A673 (cell line): Measurements from ENCODE around the gene USP10. TPM values are rescaled to one million over a fixed set of nuclear protein-coding genes. Genes with fewer than 3 reads are reported as not detected.

Experiments
- BruUV-seq: library from RNA; stranded (reverse); fragments of 400-500 nt; replicated peaks from 2 replicates; lab custom pipeline; 2021; lab: Mats Ljungman, UMichigan
- CTCF ChIA-PET: fragments of 300-600 bp; sonication (Branson Sonifier 250); formaldehyde crosslinking; loops from one replicate; lab custom pipeline; 2022; ENCODE audit warnings: antibody characterized with exemption; lab: Charles Lee
- POLR2A ChIA-PET: fragments of 300-600 bp; sonication (Branson Sonifier 250); formaldehyde crosslinking; loops from one replicate; lab custom pipeline; 2022; ENCODE audit warnings: antibody characterized with exemption; ENCODE audit not compliant: low non-redundant PET; lab: Charles Lee
- DNase-seq: peaks from one replicate; pipeline ENCODE4 v3.0.0-alpha.2; 2015; ENCODE audit warnings: low spot score
- H3K27ac ChIP-seq: fragments of 200-600 bp; sonication (generic); 2 replicates; pipeline ENCODE4 v1.5.1; 2016; ENCODE audit warnings: mixed run types, low read depth, mild to moderate bottlenecking, mixed read lengths, antibody characterized with exemption, low read length; ENCODE audit not compliant: poor library complexity, severe bottlenecking
- H3K27me3 ChIP-seq: fragments of 200-600 bp; sonication (generic); replicated peaks from 2 replicates; pipeline ENCODE4 v1.6.1; 2017; ENCODE audit warnings: mixed run types, low read depth, mild to moderate bottlenecking, mixed read lengths, antibody characterized with exemption, low read length; ENCODE audit not compliant: insufficient read depth, poor library complexity
- H3K36me3 ChIP-seq: fragments of 200-600 bp; sonication (generic); 2 replicates; pipeline ENCODE4 v1.6.1; 2016; ENCODE audit warnings: mixed run types, mild to moderate bottlenecking, mixed read lengths, antibody characterized with exemption, low read length; ENCODE audit not compliant: insufficient read depth, poor library complexity, severe bottlenecking
- H3K4me1 ChIP-seq: fragments of 200-600 bp; sonication (generic); 2 replicates; pipeline ENCODE4 v1.6.1; 2017; ENCODE audit warnings: mixed run types, mild to moderate bottlenecking, mixed read lengths, antibody characterized with exemption, low read length; ENCODE audit not compliant: insufficient read depth, poor library complexity, severe bottlenecking
- H3K4me3 ChIP-seq: fragments of 200-600 bp; sonication (generic); 2 replicates; pipeline ENCODE4 v1.5.1; 2016; ENCODE audit warnings: low read depth, mixed run types, mild to moderate bottlenecking, mixed read lengths, low read length; ENCODE audit not compliant: poor library complexity, severe bottlenecking
- H3K9me3 ChIP-seq: fragments of 200-600 bp; sonication (generic); 2 replicates; pipeline ENCODE4 v1.6.1; 2016; ENCODE audit warnings: mixed run types, low read depth, mild to moderate bottlenecking, mixed read lengths, antibody characterized with exemption, low read length; ENCODE audit not compliant: poor library complexity, severe bottlenecking
- EZH2 ChIP-seq: fragments of 200-600 bp; sonication (generic); IDR thresholded peaks from 2 replicates; pipeline ENCODE4 v1.6.1; 2017; ENCODE audit warnings: borderline replicate concordance, low read depth, mild to moderate bottlenecking, mixed read lengths, antibody characterized with exemption, low read length; ENCODE audit not compliant: poor library complexity, severe bottlenecking
- intact Hi-C: fragments of 100-400 bp; cut with micrococcal nuclease; formaldehyde crosslinking; loops from one replicate; pipeline ENCODE4 v1.10.0; 2022; ENCODE audit not compliant: unreplicated experiment
- total RNA-seq: library from RNA; stranded (reverse); gene quantifications from 2 replicates; pipeline ENCODE4 v1.2.3, GENCODE V29; 2021
- TF ChIP-seq, protein P1 (sequence below): fragments of 300-800, 200-600 bp; sonication (generic); conservative IDR thresholded peaks from 2 replicates; pipeline ENCODE4 v1.5.1; 2017; ENCODE audit warnings: low read depth, mild to moderate bottlenecking, antibody characterized with exemption, low read length, moderate library complexity, mixed read lengths

USP10 gene
- total RNA-seq, 1 experiment from 2014 or later, result 171 TPM

- Histone ChIP-seq H3K4me3 (no peak overlapping the region), H3K27me3 (no peaks in the 10 kb centered on the region), H3K36me3 (no peaks in the 10 kb centered on the region), H3K4me1 (no peaks in the 10 kb centered on the region), H3K27ac (no peak overlapping the region), H3K9me3 (no peaks in the 10 kb centered on the region)
- intact Hi-C loops, result no loop called here
- POLR2A ChIA-PET, result no interaction called here
- TF ChIP-seq EZH2, result no peak
- TF ChIP-seq, protein P1, sequence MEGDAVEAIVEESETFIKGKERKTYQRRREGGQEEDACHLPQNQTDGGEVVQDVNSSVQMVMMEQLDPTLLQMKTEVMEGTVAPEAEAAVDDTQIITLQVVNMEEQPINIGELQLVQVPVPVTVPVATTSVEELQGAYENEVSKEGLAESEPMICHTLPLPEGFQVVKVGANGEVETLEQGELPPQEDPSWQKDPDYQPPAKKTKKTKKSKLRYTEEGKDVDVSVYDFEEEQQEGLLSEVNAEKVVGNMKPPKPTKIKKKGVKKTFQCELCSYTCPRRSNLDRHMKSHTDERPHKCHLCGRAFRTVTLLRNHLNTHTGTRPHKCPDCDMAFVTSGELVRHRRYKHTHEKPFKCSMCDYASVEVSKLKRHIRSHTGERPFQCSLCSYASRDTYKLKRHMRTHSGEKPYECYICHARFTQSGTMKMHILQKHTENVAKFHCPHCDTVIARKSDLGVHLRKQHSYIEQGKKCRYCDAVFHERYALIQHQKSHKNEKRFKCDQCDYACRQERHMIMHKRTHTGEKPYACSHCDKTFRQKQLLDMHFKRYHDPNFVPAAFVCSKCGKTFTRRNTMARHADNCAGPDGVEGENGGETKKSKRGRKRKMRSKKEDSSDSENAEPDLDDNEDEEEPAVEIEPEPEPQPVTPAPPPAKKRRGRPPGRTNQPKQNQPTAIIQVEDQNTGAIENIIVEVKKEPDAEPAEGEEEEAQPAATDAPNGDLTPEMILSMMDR, result no peak
- CTCF ChIA-PET, result no interaction called here
- DNase-seq, result no peak
- no TSS peak for BruUV-seq
Measured at GRCh38 chr16:84826558-84826941, 126.8 kb downstream of the USP10 start.

DNA sequence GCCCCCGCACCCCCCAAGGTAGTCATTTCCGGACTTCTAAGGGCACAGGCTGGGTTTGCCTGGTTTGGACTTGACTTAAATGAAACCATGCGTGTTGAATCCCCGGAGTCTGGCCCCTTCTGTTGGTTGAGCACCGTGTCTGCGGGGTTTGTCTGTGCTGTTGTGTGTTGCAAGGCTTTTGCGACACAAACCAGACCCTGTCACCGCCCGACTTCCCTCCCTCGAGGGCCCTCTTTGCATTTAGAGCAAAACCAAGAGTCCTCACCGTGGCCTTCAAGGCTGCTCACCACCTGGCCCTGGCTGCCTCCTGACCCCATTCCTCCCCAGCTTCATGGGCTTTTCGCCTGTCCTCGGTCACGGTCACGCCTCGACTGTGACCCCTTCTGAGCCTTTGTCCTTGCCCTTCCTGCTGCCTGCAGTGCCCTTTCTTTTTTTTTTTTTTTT lies 127.4 kb downstream of the USP10 start:
- Histone ChIP-seq H3K9me3 (no peaks in the 10 kb centered on the region), H3K36me3 (no peaks in the 10 kb centered on the region), H3K4me3 (no peak overlapping the region), H3K4me1 (no peaks in the 10 kb centered on the region), H3K27me3 (no peaks in the 10 kb centered on the region), H3K27ac (no peak overlapping the region)
- no peak for DNase-seq
- intact Hi-C loops, result no loop called here
- BruUV-seq, result no TSS peak
- CTCF ChIA-PET, result interaction anchor here (0.7 kb wide), 1 partner anchor 282 kb away, joined by 4 read pairs; no protein-coding TSS in a partner anchor
- POLR2A ChIA-PET, result no interaction called here
- TF ChIP-seq EZH2, result no peak
- TF ChIP-seq, protein P1, result no peak

DNA sequence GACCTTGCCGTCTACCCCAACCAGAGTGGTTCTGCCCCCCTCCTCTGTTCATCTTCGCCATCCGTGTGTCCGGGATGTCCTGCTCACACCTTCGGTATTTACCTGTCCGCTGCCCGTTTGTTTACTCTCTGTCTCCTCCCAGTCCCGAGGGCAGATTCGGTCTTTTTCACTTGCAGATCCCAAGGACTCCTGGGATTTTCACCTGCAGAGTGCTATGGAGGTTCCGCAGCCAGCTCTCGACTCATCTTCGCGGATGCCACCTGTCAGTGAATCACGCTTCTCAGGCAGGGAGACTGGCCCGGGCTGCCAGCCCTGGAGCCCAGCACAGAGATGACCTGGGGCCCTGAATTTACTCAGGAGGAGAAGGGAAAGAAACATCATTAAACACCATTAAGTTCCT lies 128.1 kb downstream of the USP10 start:
- CTCF ChIA-PET, result interaction anchor here (0.7 kb wide), 1 partner anchor 283 kb away, joined by 4 read pairs; no protein-coding TSS in a partner anchor
- intact Hi-C loops, result no loop called here
- no peak for DNase-seq

More for the DNA sequence above, 128.1 kb downstream of the USP10 start:
- no peaks in the 10 kb centered on the region for H3K9me3 ChIP-seq
- no TSS peak for BruUV-seq
- POLR2A ChIA-PET, result no interaction called here
- H3K27me3 ChIP-seq, result no peaks in the 10 kb centered on the region
- H3K27ac ChIP-seq, result no peak overlapping the region
- no peak overlapping the region for H3K4me3 ChIP-seq
- H3K4me1 ChIP-seq, result no peaks in the 10 kb centered on the region
- H3K36me3 ChIP-seq, result no peaks in the 10 kb centered on the region
- TF ChIP-seq, protein P1, result no peak
- TF ChIP-seq EZH2, result no peak
